Activated CD4-positive, CD25-positive, alpha-beta regulatory T cell treated with anti-CD3 and anti-CD28 coated beads, Interleukin-2, amount 50 U/mL, for 72 hours (primary cell): ENCODE data around the gene WDR45B.

Experiments used
- DNase-seq: peaks from one replicate; pipeline ENCODE4 v3.0.0; 2021

Gene WDR45B

GRCh38 chr17:82619641-82620040 is 28.6 kb downstream of the WDR45B start:
- DNase-seq, result no peak

DNA sequence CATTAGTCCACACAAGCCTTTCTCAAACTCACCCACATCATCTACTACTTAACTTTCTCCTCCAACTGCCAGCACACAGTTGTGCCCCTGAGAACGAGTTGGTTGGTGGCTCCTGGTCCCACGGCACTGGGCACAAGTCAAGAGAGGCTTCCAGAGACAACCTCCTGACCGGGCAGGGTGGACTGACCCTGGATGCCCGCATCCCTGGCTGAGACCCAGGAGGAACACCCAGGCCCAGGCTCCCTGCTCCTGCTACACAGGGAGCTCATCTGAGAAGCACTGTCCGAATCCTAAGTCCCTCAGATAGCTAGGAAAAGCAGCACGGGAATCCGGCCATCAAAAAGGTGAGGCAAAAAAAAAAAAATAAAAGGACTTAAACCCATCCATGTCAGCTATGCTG is 29.0 kb downstream of the WDR45B start:
- DNase-seq, result no peak

DNA sequence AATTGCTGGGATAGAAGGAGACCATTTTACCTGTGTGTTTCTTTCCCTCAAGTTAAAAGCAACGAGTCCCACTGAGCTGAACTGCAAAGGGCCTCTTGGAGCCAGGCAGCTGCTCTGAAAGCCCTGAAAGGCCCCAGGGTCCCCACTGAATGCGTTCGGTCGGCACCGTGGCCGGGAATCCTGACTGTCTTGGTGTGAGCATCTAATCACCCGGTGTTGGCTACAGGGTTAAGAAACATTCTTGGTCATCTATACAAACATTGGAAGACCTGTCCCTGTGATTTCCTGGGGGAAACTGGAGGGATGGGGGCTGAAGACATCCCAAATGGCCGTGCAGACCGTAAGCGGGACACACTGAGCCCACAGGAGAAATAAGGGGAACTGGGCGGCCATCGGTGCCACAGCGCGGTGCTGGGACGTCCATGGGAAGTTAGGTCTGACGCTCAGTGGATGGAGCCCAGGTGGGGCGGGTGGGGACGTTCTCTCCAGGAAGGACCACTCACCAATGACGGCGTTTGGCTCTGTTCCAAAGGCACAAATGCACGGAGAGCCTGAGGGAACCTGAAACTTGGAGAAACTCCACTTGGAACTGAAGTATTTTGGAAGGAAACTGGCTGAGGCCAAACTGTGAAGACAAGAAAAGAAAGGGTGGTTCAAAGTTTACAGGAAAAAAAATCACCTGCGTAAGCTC is 32.1 kb downstream of the WDR45B start:
- DNase-seq, result no peak

GRCh38 chr17:82615084-82616020 is 32.9 kb downstream of the WDR45B start:
- no peak for DNase-seq

GRCh38 chr17:82614095-82614631 is 34.1 kb downstream of the WDR45B start:
- DNase-seq, result no peak

DNA sequence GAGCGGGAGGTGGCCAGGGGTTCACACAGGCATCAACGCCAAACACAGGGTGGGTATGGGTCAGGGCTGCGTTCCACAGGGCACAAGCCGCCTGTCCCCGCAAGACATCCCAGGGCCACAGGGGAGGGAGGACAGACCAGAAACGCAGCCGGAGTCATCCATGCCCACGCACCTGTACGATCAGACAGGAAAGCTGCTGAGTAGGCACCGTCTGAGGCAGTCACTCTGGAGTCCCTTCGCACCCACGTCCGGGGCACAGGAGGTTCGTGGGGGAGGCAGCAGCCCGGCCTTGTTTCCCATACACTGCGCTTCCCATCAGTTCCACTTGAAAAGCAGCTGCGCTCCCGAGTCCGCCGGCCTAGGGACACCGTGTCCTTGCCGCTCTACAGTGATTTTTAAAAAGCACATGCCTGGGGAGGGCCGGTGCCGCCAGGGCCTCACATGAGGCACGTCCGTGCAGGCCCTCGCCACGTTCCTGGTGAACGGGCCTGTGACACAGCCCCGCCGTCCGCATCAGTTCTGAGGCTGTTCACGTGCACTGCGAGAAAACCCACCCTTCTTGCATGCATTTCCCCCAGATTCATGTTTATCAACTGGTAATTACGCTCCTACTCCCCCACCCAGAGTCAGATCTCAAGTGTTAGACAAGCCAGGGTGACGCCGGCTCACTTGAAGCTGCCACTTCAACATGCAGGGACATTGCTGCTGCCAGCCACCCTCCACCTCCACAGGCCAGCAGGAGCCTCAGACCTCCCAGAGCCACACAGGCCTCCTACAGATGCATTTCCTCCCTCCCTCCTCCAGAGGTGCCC is 34.8 kb downstream of the WDR45B start:
- no peak for DNase-seq

DNA sequence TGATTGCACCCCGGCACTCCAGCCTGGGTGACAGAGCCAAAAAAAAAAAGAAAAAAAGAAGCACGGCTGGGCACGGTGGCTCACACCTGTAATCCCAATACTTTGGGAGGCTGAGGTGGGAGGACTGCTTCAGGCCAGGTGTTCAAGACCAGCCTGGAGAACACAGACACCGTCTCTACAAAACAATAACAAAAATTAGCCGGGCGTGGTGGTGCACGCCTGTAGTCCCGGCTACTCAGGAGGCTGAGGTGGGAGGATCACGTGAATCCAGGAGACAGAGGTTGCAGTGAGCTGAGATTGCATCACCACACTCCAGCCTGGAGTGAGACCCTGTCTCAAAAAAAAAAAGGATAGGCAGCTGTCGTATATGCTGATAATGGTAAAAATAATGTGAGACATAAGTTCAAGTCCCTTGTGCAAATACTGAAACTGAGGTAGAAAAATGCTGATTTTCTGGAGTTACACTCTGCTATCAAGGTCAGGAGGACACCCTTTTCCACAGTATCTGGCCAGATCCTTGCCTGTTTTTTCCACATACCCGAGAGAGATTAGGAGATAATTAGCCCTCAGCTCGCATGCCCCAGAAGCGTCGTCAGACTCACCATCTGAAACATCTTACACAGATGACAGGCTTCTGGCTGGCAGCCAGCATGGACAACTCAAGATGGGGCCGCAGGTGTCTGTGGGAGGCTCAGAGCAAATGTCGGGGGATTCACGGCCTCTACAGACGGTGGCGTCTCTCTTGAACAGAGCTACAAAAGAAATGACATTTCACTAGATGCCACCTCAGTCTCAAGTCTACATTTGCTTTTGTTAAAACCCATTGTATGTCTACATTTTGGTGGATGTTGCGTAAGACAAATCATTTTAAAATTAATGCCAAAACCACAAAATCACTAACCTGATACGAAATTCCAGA is 36.8 kb downstream of the WDR45B start:
- no peak for DNase-seq

- DNase-seq, result no peak
Measured at GRCh38 chr17:82609655-82610054, 38.6 kb downstream of the WDR45B start.

DNA sequence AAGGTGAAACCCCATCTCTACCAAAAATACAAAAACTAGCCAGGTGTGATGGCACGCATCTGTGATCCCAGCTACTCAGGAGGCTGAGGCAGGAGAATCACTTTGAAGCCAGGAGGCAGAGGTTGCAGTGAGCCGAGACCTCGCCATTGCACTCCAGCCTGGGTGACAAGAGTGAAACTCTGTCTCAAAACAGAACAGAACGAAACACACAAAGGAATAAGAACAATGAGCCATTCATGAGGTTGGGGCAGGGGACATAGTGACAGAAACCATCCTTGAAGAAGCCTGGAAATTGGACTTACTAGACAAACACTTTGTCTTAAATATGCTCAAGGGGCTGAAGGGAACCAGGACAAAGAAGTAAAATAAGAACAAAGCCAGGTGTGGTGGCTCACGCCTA is 39.4 kb downstream of the WDR45B start:
- no peak for DNase-seq

DNA sequence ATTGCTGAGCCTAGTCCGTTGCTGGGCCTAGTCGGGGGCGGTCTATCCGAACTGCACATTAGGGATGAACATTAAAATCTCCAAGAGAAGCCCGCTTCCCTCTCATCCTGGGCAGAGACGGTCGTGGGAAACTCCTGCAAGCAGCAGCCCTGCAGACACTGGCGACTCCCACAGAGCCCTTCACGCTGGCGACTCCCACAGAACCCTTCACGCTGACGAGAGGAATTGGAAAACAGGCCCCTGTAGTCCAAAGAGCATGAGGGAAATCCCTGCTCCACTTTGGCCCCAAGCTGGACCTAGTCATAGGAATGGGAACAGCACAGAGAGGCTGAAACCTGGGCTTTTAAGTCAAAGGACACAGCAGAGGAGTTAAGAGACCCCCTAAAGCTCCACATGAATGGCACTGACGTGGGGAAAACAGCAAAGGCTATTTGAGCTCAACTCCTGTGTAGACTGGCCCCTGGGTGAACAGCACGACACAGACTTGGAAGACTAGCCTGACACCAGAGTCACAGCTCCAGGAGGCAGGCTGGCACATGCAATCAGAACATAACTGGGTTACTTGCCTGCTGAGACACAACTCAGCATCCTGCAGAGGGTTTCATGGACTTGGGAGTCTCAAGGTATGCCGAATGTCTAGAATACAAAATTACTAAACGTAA is 42.2 kb downstream of the WDR45B start:
- no peak for DNase-seq

DNA sequence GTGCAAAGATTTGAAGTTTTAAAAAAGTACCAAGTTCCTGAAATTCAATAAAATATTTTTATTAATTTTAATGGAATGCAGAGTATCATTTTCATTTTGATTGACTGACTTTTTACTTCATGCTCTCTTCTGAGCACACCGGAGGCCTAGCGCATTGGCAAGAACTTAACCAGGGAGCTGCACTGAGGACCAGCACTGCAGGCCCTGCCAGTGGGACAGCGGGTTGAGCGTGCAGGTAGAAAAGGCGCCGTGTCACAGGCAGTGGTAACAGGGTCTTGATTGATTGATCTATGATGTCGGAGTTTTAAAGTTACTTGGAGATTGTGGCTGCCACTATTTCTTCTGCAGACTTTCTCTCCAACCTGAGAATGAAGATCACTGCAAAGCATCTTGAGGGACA is 43.7 kb downstream of the WDR45B start:
- no peak for DNase-seq

- DNase-seq, result no peak
Measured at GRCh38 chr17:82603981-82604448, 44.2 kb downstream of the WDR45B start.

- no peak for DNase-seq
Measured at GRCh38 chr17:82602986-82603710, 45.1 kb downstream of the WDR45B start.

- no peak for DNase-seq
Measured at GRCh38 chr17:82602487-82602886, 45.8 kb downstream of the WDR45B start.

- DNase-seq, result no peak
Measured at GRCh38 chr17:82601447-82602000, 46.7 kb downstream of the WDR45B start.

DNA sequence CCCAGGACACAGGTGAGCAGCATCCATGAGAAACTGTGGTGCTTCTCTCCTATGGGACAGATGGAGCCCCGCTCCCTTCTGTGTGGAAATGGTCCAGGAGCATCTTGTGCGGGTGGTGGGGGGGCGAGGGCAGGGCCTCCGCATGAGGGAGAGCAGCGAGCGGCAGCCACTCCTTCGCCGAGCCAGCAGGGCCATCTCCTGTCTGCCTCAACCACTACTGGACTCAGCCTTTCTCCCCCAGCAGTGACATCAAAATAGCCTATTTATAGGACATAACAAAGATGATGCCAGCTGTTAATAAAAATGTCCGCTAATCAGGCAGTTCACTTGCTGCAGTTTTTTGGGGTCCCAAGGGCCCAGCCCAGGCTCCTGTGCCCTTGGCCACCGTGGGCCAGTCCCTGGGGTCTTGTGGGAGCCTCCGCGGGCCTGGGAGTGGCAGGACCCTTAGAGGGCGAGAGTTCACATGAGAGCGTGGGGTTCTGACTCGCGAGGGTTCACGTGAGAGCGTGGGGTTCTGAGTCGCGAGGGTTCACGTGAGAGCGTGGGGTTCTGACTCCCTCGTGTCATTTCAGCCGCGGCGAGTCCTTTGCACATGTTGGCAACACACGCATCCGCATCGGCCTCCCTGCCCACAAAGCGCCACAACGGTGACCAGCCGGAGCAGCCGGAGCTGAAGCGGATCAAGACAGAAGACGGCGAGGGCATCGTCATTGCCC is 47.4 kb downstream of the WDR45B start:
- DNase-seq, result no peak

GRCh38 chr17:82599674-82600661 is 48.3 kb downstream of the WDR45B start:
- DNase-seq, result no peak
